B cell (primary cell): ENCODE results near the gene OXER1.

Experiments
- CTCF ChIP-seq: fragments of 200-600 bp; IDR thresholded peaks from one replicate; pipeline ENCODE4 v1.8.0; 2022; ENCODE audit warnings: antibody characterized with exemption, mild to moderate bottlenecking
- EZH2 ChIP-seq: IDR thresholded peaks from 2 replicates; pipeline ENCODE4 v1.6.1; 2012; ENCODE audit warnings: borderline replicate concordance, low read depth, mild to moderate bottlenecking, moderate library complexity, low read length; ENCODE audit not compliant: insufficient read depth, poor library complexity, severe bottlenecking

GRCh38 chr2:42771546-42772153, 7.7 kb upstream of the OXER1 start:
- no peak for TF ChIP-seq CTCF
- TF ChIP-seq EZH2 = no peak
